Peyer's patch (tissue), 4 donors: Measurements from ENCODE around the gene SH3BGR. TPM values are rescaled to one million over a fixed set of nuclear protein-coding genes. Genes with fewer than 3 reads are reported as not detected.

Source experiments
- DNase-seq, 3 donors: peaks; one replicate each; pipeline ENCODE4 v3.0.0-alpha.2; 2017 to 2019
- H3K27ac ChIP-seq, 4 donors: fragments of 200-600 bp; sonication (generic); one replicate each; pipeline ENCODE4 v1.5.1; 2016 to 2019
- H3K27me3 ChIP-seq, 2 donors: fragments of 200-600 bp; sonication (generic); one replicate each; pipeline ENCODE4 v1.5.1; 2019
- H3K36me3 ChIP-seq, 3 donors: fragments of 200-600 bp; sonication (generic); one replicate each; pipeline ENCODE4 v1.5.1; 2016 to 2019
- H3K4me1 ChIP-seq, 4 donors: fragments of 200-600 bp; sonication (generic); one replicate each; pipeline ENCODE4 v1.5.1; 2016 to 2019
- H3K4me3 ChIP-seq, 4 donors: fragments of 200-600 bp; sonication (generic); 1 replicate in 3 of 4; 2 replicates in 1 of 4; pipeline ENCODE4 v1.5.1; 2016 to 2019; ENCODE audit warnings: mild to moderate bottlenecking in 1 of 4
- H3K9me3 ChIP-seq, 4 donors: fragments of 200-600 bp; sonication (generic); one replicate each; pipeline ENCODE4 v1.5.1; 2016 to 2019; ENCODE audit warnings: mild to moderate bottlenecking in 1 of 4
- CTCF ChIP-seq, 6 experiments: fragments of 450-650 bp in 4 of 6; fragments of 200-600 bp in 2 of 6; sonication (generic) in 1 of 6; IDR thresholded peaks; one replicate each; pipeline ENCODE4 v1.5.1; 2017 to 2019; ENCODE audit warnings: antibody characterized with exemption in 6 of 6, mild to moderate bottlenecking in 3 of 6, moderate library complexity in 1 of 6
- POLR2A ChIP-seq, 2 donors: fragments of 450-650 bp; IDR thresholded peaks; one replicate each; pipeline ENCODE4 v1.5.1; 2017; ENCODE audit warnings: antibody characterized with exemption in 2 of 2, mild to moderate bottlenecking in 2 of 2, moderate library complexity in 2 of 2
- total RNA-seq, 4 donors: library from RNA; depleted of rRNA; stranded (reverse); fragments of >200 nt; gene quantifications; one replicate each; pipeline ENCODE4 v1.1.0, GENCODE V29; 2016

The SH3BGR gene
- total RNA-seq, 4 donors from 2014 or later = 2.6 TPM; not detected in 3

GRCh38 chr21:39484711-39485276 lies 33.0 kb downstream of the SH3BGR start:
- TF ChIP-seq POLR2A (IDR thresholded peaks at IDR 0.05) (no peak), CTCF (IDR thresholded peaks at IDR 0.05) (no peak)
- H3K4me1 ChIP-seq = no peaks in the 10 kb centered on the region
- no peak for DNase-seq
- no peaks in the 10 kb centered on the region for H3K27me3 ChIP-seq
- no peaks in the 10 kb centered on the region for H3K36me3 ChIP-seq
- no peak overlapping the region for H3K27ac ChIP-seq
- no peaks in the 10 kb centered on the region for H3K9me3 ChIP-seq
- H3K4me3 ChIP-seq = no peak overlapping the region

- no peak for DNase-seq
- no peaks in the 10 kb centered on the region for H3K36me3 ChIP-seq
- no peaks in the 10 kb centered on the region for H3K4me1 ChIP-seq
- no peaks in the 10 kb centered on the region for H3K9me3 ChIP-seq
- H3K27me3 ChIP-seq = no peaks in the 10 kb centered on the region
- no peak overlapping the region for H3K4me3 ChIP-seq
- H3K27ac ChIP-seq = no peak overlapping the region
- no peak for TF ChIP-seq POLR2A (IDR thresholded peaks at IDR 0.05)
- no peak for TF ChIP-seq CTCF (IDR thresholded peaks at IDR 0.05)
Observed at GRCh38 chr21:39489380-39489924, 37.7 kb downstream of the SH3BGR start.

- no peaks in the 10 kb centered on the region for H3K36me3 ChIP-seq
- no peak for DNase-seq
Observed at GRCh38 chr21:39499156-39499555, 47.4 kb downstream of the SH3BGR start.

GRCh38 chr21:39502631-39503030 lies 50.9 kb downstream of the SH3BGR start:
- Histone ChIP-seq H3K4me1 (no peaks in the 10 kb centered on the region), H3K9me3 (no peaks in the 10 kb centered on the region), H3K36me3 (no peaks in the 10 kb centered on the region), H3K27ac (no peak overlapping the region), H3K27me3 (no peaks in the 10 kb centered on the region), H3K4me3 (no peak overlapping the region)
- no peak for TF ChIP-seq POLR2A (IDR thresholded peaks at IDR 0.05)
- TF ChIP-seq CTCF (IDR thresholded peaks at IDR 0.05) = no peak
- DNase-seq = no peak

More at GRCh38 chr21:39499156-39499555, 47.4 kb downstream of the SH3BGR start:
- Histone ChIP-seq H3K27ac (no peak overlapping the region), H3K27me3 (no peaks in the 10 kb centered on the region), H3K9me3 (no peaks in the 10 kb centered on the region), H3K4me1 (no peaks in the 10 kb centered on the region), H3K4me3 (no peak overlapping the region)
- no peak for TF ChIP-seq POLR2A (IDR thresholded peaks at IDR 0.05)
- TF ChIP-seq CTCF (IDR thresholded peaks at IDR 0.05) = no peak

GRCh38 chr21:39503123-39503762 lies 51.5 kb downstream of the SH3BGR start:
- H3K4me3 ChIP-seq = no peak overlapping the region
- DNase-seq = no peak
- TF ChIP-seq CTCF (IDR thresholded peaks at IDR 0.05) (no peak), POLR2A (IDR thresholded peaks at IDR 0.05) (no peak)
- no peaks in the 10 kb centered on the region for H3K9me3 ChIP-seq
- H3K27ac ChIP-seq = no peak overlapping the region
- no peaks in the 10 kb centered on the region for H3K27me3 ChIP-seq
- no peaks in the 10 kb centered on the region for H3K4me1 ChIP-seq
- H3K36me3 ChIP-seq = no peaks in the 10 kb centered on the region
